WTC11 (cell line): ENCODE results near the gene IGFBP4.

Experiments
- CREB1 ChIP-seq: sonication (generic); formaldehyde crosslinking; IDR thresholded peaks from 2 replicates; pipeline ENCODE4 v1.8.0; 2023; ENCODE audit warnings: mild to moderate bottlenecking, missing genetic modification reagents
- FOXP1 ChIP-seq: sonication (generic); formaldehyde crosslinking; IDR thresholded peaks from 2 replicates; pipeline ENCODE4 v1.8.0; 2022; ENCODE audit warnings: missing genetic modification reagents, mild to moderate bottlenecking, moderate library complexity, borderline replicate concordance
- IRF2 ChIP-seq: sonication (generic); formaldehyde crosslinking; IDR thresholded peaks from 2 replicates; pipeline ENCODE4 v1.8.0; 2022; ENCODE audit warnings: low read depth, missing genetic modification reagents, borderline replicate concordance
- NFYB ChIP-seq: sonication (generic); formaldehyde crosslinking; conservative IDR thresholded peaks from 2 replicates; pipeline ENCODE4 v1.8.0; 2022; ENCODE audit warnings: low read depth, missing genetic modification reagents
- RELA ChIP-seq: sonication (generic); formaldehyde crosslinking; IDR thresholded peaks from 2 replicates; pipeline ENCODE4 v1.8.1; 2022; ENCODE audit warnings: missing genetic modification reagents, mild to moderate bottlenecking, borderline replicate concordance
- TF ChIP-seq, protein P1 (sequence below): fragments of 200-600 bp; IDR thresholded peaks from 2 replicates; pipeline ENCODE4 v1.8.0; 2022; ENCODE audit warnings: antibody characterized with exemption
- TF ChIP-seq, protein P2 (sequence below): sonication (generic); formaldehyde crosslinking; IDR thresholded peaks from 2 replicates; pipeline ENCODE4 v1.8.1; 2022; ENCODE audit warnings: mild to moderate bottlenecking, missing genetic modification reagents, moderate library complexity, borderline replicate concordance
- TF ChIP-seq, protein P3 (sequence below): sonication (generic); formaldehyde crosslinking; IDR thresholded peaks from 2 replicates; pipeline ENCODE4 v1.8.0; 2023; ENCODE audit warnings: missing genetic modification reagents
- TF ChIP-seq, protein P4 (sequence below): sonication (generic); formaldehyde crosslinking; IDR thresholded peaks from 2 replicates; pipeline ENCODE4 v1.8.1; 2023; ENCODE audit warnings: mild to moderate bottlenecking, missing genetic modification reagents, borderline replicate concordance

DNA sequence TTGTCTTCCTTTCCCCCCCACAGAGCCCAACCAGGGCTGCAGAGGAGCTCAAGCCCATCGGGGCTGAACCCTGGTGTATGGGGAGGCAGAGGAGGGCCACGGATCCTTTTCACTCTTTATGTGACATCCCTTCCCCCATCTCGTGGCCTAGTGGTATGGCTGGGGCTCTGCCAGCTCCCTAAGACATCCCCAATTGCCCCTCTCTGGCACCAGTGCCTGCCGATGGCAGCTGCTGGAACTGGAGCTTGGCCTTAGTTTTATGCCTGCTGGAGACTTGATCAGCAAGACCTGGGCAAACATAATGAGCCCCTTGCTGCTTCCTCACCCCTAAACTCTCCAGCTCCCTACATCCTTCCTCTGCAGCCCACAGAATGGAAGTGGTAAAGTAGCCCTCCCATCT lies 17.5 kb upstream of the IGFBP4 start:
- TF ChIP-seq, protein P1, sequence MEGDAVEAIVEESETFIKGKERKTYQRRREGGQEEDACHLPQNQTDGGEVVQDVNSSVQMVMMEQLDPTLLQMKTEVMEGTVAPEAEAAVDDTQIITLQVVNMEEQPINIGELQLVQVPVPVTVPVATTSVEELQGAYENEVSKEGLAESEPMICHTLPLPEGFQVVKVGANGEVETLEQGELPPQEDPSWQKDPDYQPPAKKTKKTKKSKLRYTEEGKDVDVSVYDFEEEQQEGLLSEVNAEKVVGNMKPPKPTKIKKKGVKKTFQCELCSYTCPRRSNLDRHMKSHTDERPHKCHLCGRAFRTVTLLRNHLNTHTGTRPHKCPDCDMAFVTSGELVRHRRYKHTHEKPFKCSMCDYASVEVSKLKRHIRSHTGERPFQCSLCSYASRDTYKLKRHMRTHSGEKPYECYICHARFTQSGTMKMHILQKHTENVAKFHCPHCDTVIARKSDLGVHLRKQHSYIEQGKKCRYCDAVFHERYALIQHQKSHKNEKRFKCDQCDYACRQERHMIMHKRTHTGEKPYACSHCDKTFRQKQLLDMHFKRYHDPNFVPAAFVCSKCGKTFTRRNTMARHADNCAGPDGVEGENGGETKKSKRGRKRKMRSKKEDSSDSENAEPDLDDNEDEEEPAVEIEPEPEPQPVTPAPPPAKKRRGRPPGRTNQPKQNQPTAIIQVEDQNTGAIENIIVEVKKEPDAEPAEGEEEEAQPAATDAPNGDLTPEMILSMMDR = no peak
- TF ChIP-seq RELA (CRISPR knock-in tag) = no peak
- TF ChIP-seq CREB1 (CRISPR knock-in tag) = no peak
- no peak for TF ChIP-seq IRF2
- TF ChIP-seq FOXP1 (CRISPR knock-in tag) = no peak
- TF ChIP-seq, protein P2, sequence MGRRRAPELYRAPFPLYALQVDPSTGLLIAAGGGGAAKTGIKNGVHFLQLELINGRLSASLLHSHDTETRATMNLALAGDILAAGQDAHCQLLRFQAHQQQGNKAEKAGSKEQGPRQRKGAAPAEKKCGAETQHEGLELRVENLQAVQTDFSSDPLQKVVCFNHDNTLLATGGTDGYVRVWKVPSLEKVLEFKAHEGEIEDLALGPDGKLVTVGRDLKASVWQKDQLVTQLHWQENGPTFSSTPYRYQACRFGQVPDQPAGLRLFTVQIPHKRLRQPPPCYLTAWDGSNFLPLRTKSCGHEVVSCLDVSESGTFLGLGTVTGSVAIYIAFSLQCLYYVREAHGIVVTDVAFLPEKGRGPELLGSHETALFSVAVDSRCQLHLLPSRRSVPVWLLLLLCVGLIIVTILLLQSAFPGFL = no peak
- TF ChIP-seq, protein P3, sequence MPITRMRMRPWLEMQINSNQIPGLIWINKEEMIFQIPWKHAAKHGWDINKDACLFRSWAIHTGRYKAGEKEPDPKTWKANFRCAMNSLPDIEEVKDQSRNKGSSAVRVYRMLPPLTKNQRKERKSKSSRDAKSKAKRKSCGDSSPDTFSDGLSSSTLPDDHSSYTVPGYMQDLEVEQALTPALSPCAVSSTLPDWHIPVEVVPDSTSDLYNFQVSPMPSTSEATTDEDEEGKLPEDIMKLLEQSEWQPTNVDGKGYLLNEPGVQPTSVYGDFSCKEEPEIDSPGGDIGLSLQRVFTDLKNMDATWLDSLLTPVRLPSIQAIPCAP (CRISPR knock-in tag) = no peak
- TF ChIP-seq NFYB (CRISPR knock-in tag) = no peak
- TF ChIP-seq, protein P4, sequence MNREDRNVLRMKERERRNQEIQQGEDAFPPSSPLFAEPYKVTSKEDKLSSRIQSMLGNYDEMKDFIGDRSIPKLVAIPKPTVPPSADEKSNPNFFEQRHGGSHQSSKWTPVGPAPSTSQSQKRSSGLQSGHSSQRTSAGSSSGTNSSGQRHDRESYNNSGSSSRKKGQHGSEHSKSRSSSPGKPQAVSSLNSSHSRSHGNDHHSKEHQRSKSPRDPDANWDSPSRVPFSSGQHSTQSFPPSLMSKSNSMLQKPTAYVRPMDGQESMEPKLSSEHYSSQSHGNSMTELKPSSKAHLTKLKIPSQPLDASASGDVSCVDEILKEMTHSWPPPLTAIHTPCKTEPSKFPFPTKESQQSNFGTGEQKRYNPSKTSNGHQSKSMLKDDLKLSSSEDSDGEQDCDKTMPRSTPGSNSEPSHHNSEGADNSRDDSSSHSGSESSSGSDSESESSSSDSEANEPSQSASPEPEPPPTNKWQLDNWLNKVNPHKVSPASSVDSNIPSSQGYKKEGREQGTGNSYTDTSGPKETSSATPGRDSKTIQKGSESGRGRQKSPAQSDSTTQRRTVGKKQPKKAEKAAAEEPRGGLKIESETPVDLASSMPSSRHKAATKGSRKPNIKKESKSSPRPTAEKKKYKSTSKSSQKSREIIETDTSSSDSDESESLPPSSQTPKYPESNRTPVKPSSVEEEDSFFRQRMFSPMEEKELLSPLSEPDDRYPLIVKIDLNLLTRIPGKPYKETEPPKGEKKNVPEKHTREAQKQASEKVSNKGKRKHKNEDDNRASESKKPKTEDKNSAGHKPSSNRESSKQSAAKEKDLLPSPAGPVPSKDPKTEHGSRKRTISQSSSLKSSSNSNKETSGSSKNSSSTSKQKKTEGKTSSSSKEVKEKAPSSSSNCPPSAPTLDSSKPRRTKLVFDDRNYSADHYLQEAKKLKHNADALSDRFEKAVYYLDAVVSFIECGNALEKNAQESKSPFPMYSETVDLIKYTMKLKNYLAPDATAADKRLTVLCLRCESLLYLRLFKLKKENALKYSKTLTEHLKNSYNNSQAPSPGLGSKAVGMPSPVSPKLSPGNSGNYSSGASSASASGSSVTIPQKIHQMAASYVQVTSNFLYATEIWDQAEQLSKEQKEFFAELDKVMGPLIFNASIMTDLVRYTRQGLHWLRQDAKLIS (CRISPR knock-in tag) = no peak
